H9 (cell line): Measurements from ENCODE around the gene RUNX1. TPM values are rescaled to one million over a fixed set of nuclear protein-coding genes. Genes with fewer than 3 reads are reported as not detected.

Experiments used
- DNase-seq: peaks from one replicate; pipeline ENCODE4 v3.0.0-alpha.2; 2017
- H2AFZ ChIP-seq: one replicate; pipeline ENCODE4 v1.6.1; 2013; ENCODE audit warnings: mild to moderate bottlenecking, low read length, control low read depth, moderate library complexity
- H2AK5ac ChIP-seq: 2 replicates; pipeline ENCODE4 v1.6.1; 2013; ENCODE audit warnings: low read length, control low read depth, mixed read lengths; ENCODE audit not compliant: insufficient read length
- H2BK120ac ChIP-seq: one replicate; pipeline ENCODE4 v1.6.1; 2013; ENCODE audit warnings: low read depth, mild to moderate bottlenecking, low read length, control low read depth, inconsistent platforms; ENCODE audit not compliant: poor library complexity, severe bottlenecking
- H2BK12ac ChIP-seq: 2 replicates; pipeline ENCODE4 v1.6.1; 2013; ENCODE audit warnings: low read length, control low read depth, mixed read lengths, low read depth; ENCODE audit not compliant: insufficient read length
- H2BK15ac ChIP-seq: 2 replicates; pipeline ENCODE4 v1.6.1; 2013; ENCODE audit warnings: low read depth, low read length, control low read depth
- H2BK20ac ChIP-seq: one replicate; pipeline ENCODE4 v1.6.1; 2013; ENCODE audit warnings: low read depth, mild to moderate bottlenecking, low read length, control low read depth, inconsistent platforms; ENCODE audit not compliant: poor library complexity, severe bottlenecking
- H2BK5ac ChIP-seq: 2 replicates; pipeline ENCODE4 v1.6.1; 2013; ENCODE audit warnings: low read length, control low read depth, mixed read lengths; ENCODE audit not compliant: insufficient read length
- H3K14ac ChIP-seq: 2 replicates; pipeline ENCODE4 v1.6.1; 2013; ENCODE audit warnings: low read length, control low read depth; ENCODE audit not compliant: insufficient read depth
- H3K18ac ChIP-seq: 2 replicates; pipeline ENCODE4 v1.6.1; 2013; ENCODE audit warnings: low read depth, mild to moderate bottlenecking, mixed read lengths, low read length, control low read depth; ENCODE audit not compliant: insufficient read length
- H3K23ac ChIP-seq: 2 replicates; pipeline ENCODE4 v1.6.1; 2013; ENCODE audit warnings: low read length, control low read depth, mixed read lengths, low read depth; ENCODE audit not compliant: insufficient read length
- H3K23me2 ChIP-seq: 2 replicates; pipeline ENCODE4 v1.6.1; 2013; ENCODE audit warnings: low read depth, mild to moderate bottlenecking, mixed read lengths, low read length, control low read depth; ENCODE audit not compliant: insufficient read length, poor library complexity, severe bottlenecking
- H3K27ac ChIP-seq: 2 replicates; pipeline ENCODE4 v1.5.1; 2013; ENCODE audit warnings: low read length, control low read depth, mixed read lengths, low read depth; ENCODE audit not compliant: insufficient read length
- H3K27me3 ChIP-seq: 2 replicates; pipeline ENCODE4 v1.6.1; 2013; ENCODE audit warnings: low read length, control low read depth, inconsistent platforms; ENCODE audit not compliant: insufficient read depth
- H3K4ac ChIP-seq: 2 replicates; pipeline ENCODE4 v1.6.1; 2013; ENCODE audit warnings: low read depth, mild to moderate bottlenecking, control low read depth, inconsistent platforms, low read length, moderate library complexity
- H3K4me1 ChIP-seq: 2 replicates; pipeline ENCODE4 v1.6.1; 2013; ENCODE audit warnings: low read length, control low read depth, inconsistent platforms; ENCODE audit not compliant: insufficient read depth
- H3K4me2 ChIP-seq: 2 replicates; pipeline ENCODE4 v1.6.1; 2013; ENCODE audit warnings: low read length, control low read depth, mixed read lengths; ENCODE audit not compliant: insufficient read length, insufficient read depth
- H3K56ac ChIP-seq: 2 replicates; pipeline ENCODE4 v1.6.1; 2013; ENCODE audit warnings: low read depth, mild to moderate bottlenecking, mixed read lengths, low read length, control low read depth; ENCODE audit not compliant: insufficient read length
- H3K79me1 ChIP-seq: 2 replicates; pipeline ENCODE4 v1.6.1; 2013; ENCODE audit warnings: low read depth, mild to moderate bottlenecking, moderate library complexity, low read length, control low read depth, inconsistent platforms; ENCODE audit not compliant: insufficient read depth, poor library complexity, severe bottlenecking
- H3K79me2 ChIP-seq: 2 replicates; pipeline ENCODE4 v1.6.1; 2013; ENCODE audit warnings: low read length, control low read depth, inconsistent platforms; ENCODE audit not compliant: insufficient read depth
- H3K9ac ChIP-seq: 2 replicates; pipeline ENCODE4 v1.6.1; 2013; ENCODE audit warnings: low read length, control low read depth, mixed read lengths; ENCODE audit not compliant: insufficient read length; ENCODE audit errors: extremely low read depth
- H3K9me3 ChIP-seq: one replicate; pipeline ENCODE4 v1.6.1; 2013; ENCODE audit warnings: low read depth, low read length, inconsistent platforms; ENCODE audit not compliant: control insufficient read depth
- H3T11ph ChIP-seq: one replicate; pipeline ENCODE4 v1.6.1; 2013; ENCODE audit warnings: mild to moderate bottlenecking, low read length, control low read depth, inconsistent platforms
- H4K20me1 ChIP-seq: one replicate; pipeline ENCODE4 v1.6.1; 2013; ENCODE audit not compliant: control insufficient read depth, insufficient read length, insufficient read depth
- H4K5ac ChIP-seq: 2 replicates; pipeline ENCODE4 v1.6.1; 2013; ENCODE audit warnings: low read depth, mild to moderate bottlenecking, mixed read lengths, low read length, control low read depth; ENCODE audit not compliant: insufficient read length
- H4K8ac ChIP-seq: replicated peaks from 2 replicates; pipeline ENCODE4 v1.6.1; 2013; ENCODE audit warnings: low read length, control low read depth, mixed read lengths, low read depth; ENCODE audit not compliant: insufficient read length
- H4K91ac ChIP-seq: 2 replicates; pipeline ENCODE4 v1.6.1; 2013; ENCODE audit warnings: low read depth, mild to moderate bottlenecking, moderate library complexity, mixed read lengths, low read length, control low read depth; ENCODE audit not compliant: insufficient read length
- H3K27ac Mint-ChIP-seq, 3 experiments: 2 replicates in 2 of 3; 3 replicates in 1 of 3; pipeline ENCODE4 v1.8.0; 2020 to 2021; ENCODE audit warnings: mixed read lengths in 3 of 3, mild to moderate bottlenecking in 1 of 3, moderate library complexity in 1 of 3
- H3K27me3 Mint-ChIP-seq: 2 replicates; pipeline ENCODE4 v1.8.0; 2021; ENCODE audit warnings: low read depth, mild to moderate bottlenecking, moderate library complexity, mixed read lengths
- H3K36me3 Mint-ChIP-seq, 3 experiments: 2 replicates in 2 of 3; 3 replicates in 1 of 3; pipeline ENCODE4 v1.8.0; 2020 to 2021; ENCODE audit warnings: low read depth in 3 of 3, mixed read lengths in 3 of 3; ENCODE audit not compliant: insufficient read depth in 1 of 3
- H3K4me1 Mint-ChIP-seq, 2 experiments: 2 replicates each; pipeline ENCODE4 v1.8.0; 2020; ENCODE audit warnings: mixed read lengths in 2 of 2
- H3K4me3 Mint-ChIP-seq, 2 experiments: 2 replicates in 1 of 2; 3 replicates in 1 of 2; pipeline ENCODE4 v1.8.0; 2020 to 2021; ENCODE audit warnings: mild to moderate bottlenecking in 2 of 2, mixed read lengths in 2 of 2, moderate library complexity in 1 of 2
- H3K9me3 Mint-ChIP-seq, 2 experiments: 2 replicates in 1 of 2; 3 replicates in 1 of 2; pipeline ENCODE4 v1.8.0; 2020; ENCODE audit warnings: mild to moderate bottlenecking in 2 of 2, mixed read lengths in 2 of 2, moderate library complexity in 1 of 2
- CTCF ChIP-seq: fragments of 200-600 bp; sonication (generic); conservative IDR thresholded peaks from 3 replicates; pipeline ENCODE4 v1.8.0; 2021; ENCODE audit warnings: antibody characterized with exemption, mild to moderate bottlenecking
- WGBS: extraction: QIAGEN DNeasy Blood & Tissue Kit; methylation state at CpG from one replicate; pipeline ENCODE4 v1.1.7; 2013; ENCODE audit warnings: missing lambda C conversion rate, low lambda C conversion rate, mixed read lengths; ENCODE audit not compliant: insufficient read length; ENCODE audit errors: extremely low coverage; 5-methylcytosine and 5-hydroxymethylcytosine counted together
- total RNA-seq: library from RNA; stranded (reverse); gene quantifications from 2 replicates; pipeline ENCODE4 v1.2.1, GENCODE V29; 2021

Gene RUNX1
- total RNA-seq, 1 experiment from 2014 or later, result 0.72 TPM

GRCh38 chr21:34992180-34992579 is 56.9 kb downstream of the RUNX1 start:
- H2AK5ac ChIP-seq, result no peak overlapping the region
- no peak overlapping the region for H3K27ac ChIP-seq
- Mint-ChIP-seq H3K36me3 (no peaks in the 10 kb centered on the region), H3K27me3 (peaks cover 28% of the 10 kb centered on the region), H3K27ac (no peak overlapping the region), H3K9me3 (no peaks in the 10 kb centered on the region), H3K4me3 (no peak overlapping the region), H3K4me1 (peaks cover 8 to 10% of the 10 kb centered on the region in 2 experiments)
- H3K79me1 ChIP-seq, result no peaks in the 10 kb centered on the region
- H3K23ac ChIP-seq, result no peak overlapping the region
- H2BK120ac ChIP-seq, result no peak overlapping the region
- TF ChIP-seq CTCF, result no peak
- H3K23me2 ChIP-seq, result no peaks in the 10 kb centered on the region
- H2BK15ac ChIP-seq, result no peak overlapping the region
- no peaks in the 10 kb centered on the region for H4K20me1 ChIP-seq
- no peak overlapping the region for H3K56ac ChIP-seq
- H3T11ph ChIP-seq, result no peak overlapping the region
- H3K4me2 ChIP-seq, result no peak overlapping the region
- no peak overlapping the region for H3K4ac ChIP-seq
- no peak overlapping the region for H4K5ac ChIP-seq
- H3K9ac ChIP-seq, result no peak overlapping the region
- no CpG with 5 or more reads among the region's 4 CpGs for WGBS
- no peak overlapping the region for H2BK5ac ChIP-seq
- no peak overlapping the region for H2BK20ac ChIP-seq
- no peak overlapping the region for H3K18ac ChIP-seq
- no peak for DNase-seq
- H4K8ac ChIP-seq, result no peak overlapping the region
- H3K14ac ChIP-seq, result no peak overlapping the region; the same call in 1 of the 2 replicates
- no peaks in the 10 kb centered on the region for H3K79me2 ChIP-seq
- no peaks in the 10 kb centered on the region for H3K9me3 ChIP-seq
- no peak overlapping the region for H4K91ac ChIP-seq
- H3K27me3 ChIP-seq, result no peaks in the 10 kb centered on the region
- no peak overlapping the region for H2BK12ac ChIP-seq
- no peaks in the 10 kb centered on the region for H3K4me1 ChIP-seq
- H2AFZ ChIP-seq, result no peak overlapping the region
